Fibroblast of villous mesenchyme (primary cell): ENCODE results near the gene SNX1. TPM values are rescaled to one million over a fixed set of nuclear protein-coding genes. Genes with fewer than 3 reads are reported as not detected.

Source experiments
- DNase-seq: peaks from one replicate; pipeline ENCODE4 v3.0.0-alpha.2; 2010; ENCODE audit warnings: low read depth
- H3K4me3 ChIP-seq: 2 replicates; pipeline ENCODE4 v1.5.1; 2011; ENCODE audit warnings: low read depth, mild to moderate bottlenecking, low read length
- CTCF ChIP-seq: IDR thresholded peaks from 2 replicates; pipeline ENCODE4 v1.5.1; 2012; ENCODE audit warnings: low read depth, mild to moderate bottlenecking, low read length; ENCODE audit not compliant: insufficient read depth
- small RNA-seq: library from RNA; depleted of rRNA; stranded (forward); fragments of <200 nt; gene quantifications from one replicate; pipeline ENCODE3, GENCODE V24; 2012
- total RNA-seq: library from RNA; depleted of rRNA; stranded (reverse); fragments of >200 nt; gene quantifications from 2 replicates; pipeline ENCODE4 v1.2.3, GENCODE V29; 2012

Gene SNX1
- total RNA-seq, 1 donor, result 42.7 TPM

GRCh38 chr15:64180235-64180824 is 84.5 kb downstream of the SNX1 start:
- no peak for DNase-seq
- H3K4me3 ChIP-seq, result no peak overlapping the region
- TF ChIP-seq CTCF, result no peak

GRCh38 chr15:64182859-64183370 is 87.1 kb downstream of the SNX1 start:
- no peak for TF ChIP-seq CTCF
- DNase-seq, result no peak
- H3K4me3 ChIP-seq, result no peak overlapping the region

- no peak for TF ChIP-seq CTCF
- no peak overlapping the region for H3K4me3 ChIP-seq
These were observed 89.5 kb downstream of the SNX1 start for GRCh38 chr15:64185146-64185911.

GRCh38 chr15:64187396-64188191 is 91.8 kb downstream of the SNX1 start:
- no peak for DNase-seq
- no peak for TF ChIP-seq CTCF

More at GRCh38 chr15:64185146-64185911, 89.5 kb downstream of the SNX1 start:
- DNase-seq, result no peak

More at GRCh38 chr15:64187396-64188191, 91.8 kb downstream of the SNX1 start:
- no peak overlapping the region for H3K4me3 ChIP-seq

Small RNA genes lying within 50 kb of the gene (small RNA-seq; reads per million reads assigned to genes)
- gene RF00019, result not detected

Other genes with a start within 250 kb of the SNX1 start
- gene DAPK2, start 49.5 kb upstream of the SNX1 start, total RNA-seq, result 1.3 and 8.2 TPM in 2 replicates
- gene CIAO2A, start 2.1 kb upstream of the SNX1 start, total RNA-seq, result 55.1 and 62.6 TPM in 2 replicates
- under 0.01 and 0.32 TPM in 2 replicates for gene SNX22, start 55.7 kb downstream of the SNX1 start, total RNA-seq
- 654 and 959 TPM in 2 replicates for gene PPIB, start 67.0 kb downstream of the SNX1 start, total RNA-seq